GM12878 (cell line): ENCODE results near the gene SLMAP. TPM values are rescaled to one million over a fixed set of nuclear protein-coding genes. Genes with fewer than 3 reads are reported as not detected.

Experiments
- ATAC-seq: fragments of 200-7000 bp; cut with Tn5 transposase; 3 replicates; pipeline ENCODE4 v1.9.1; 2020; ENCODE audit warnings: mild to moderate bottlenecking, moderate library complexity
- BruUV-seq: library from RNA; stranded (reverse); fragments of 400-500 nt; replicated peaks from 2 replicates; lab custom pipeline; 2021; lab: Mats Ljungman, UMichigan
- CTCF ChIA-PET: fragments of 300-600 bp; sonication (Branson Sonifier 250); formaldehyde crosslinking; extraction: SDS; loops from one replicate; lab custom pipeline; 2021; ENCODE audit warnings: inconsistent platforms; lab: Yijun Ruan, JAX
- POLR2A ChIA-PET: fragments of 350-600 bp; formaldehyde crosslinking; extraction: SDS; loops from one replicate; lab custom pipeline; 2021; ENCODE audit warnings: inconsistent platforms; lab: Charles Lee
- RAD21 ChIA-PET: fragments of 300-600 bp; sonication (Branson Sonifier 250); formaldehyde crosslinking; loops from one replicate; lab custom pipeline; 2023; ENCODE audit warnings: antibody characterized with exemption; ENCODE audit not compliant: unreplicated experiment; lab: Charles Lee
- SMC1A ChIA-PET: fragments of 300-600 bp; sonication (Branson Sonifier 250); formaldehyde crosslinking; loops from one replicate; lab custom pipeline; 2023; ENCODE audit not compliant: unreplicated experiment, uncharacterized antibody; lab: Charles Lee
- DNase-seq: peaks from one replicate; pipeline ENCODE4 v3.0.0-alpha.2; 2011; ENCODE audit warnings: low read depth, low spot score
- FAIRE-seq: peaks from 3 replicates; lab custom pipeline; 2011; peaks lifted over from hg19 to GRCh38; lab: Jason Lieb, UNC
- H2AFZ ChIP-seq: 2 replicates; pipeline ENCODE4 v1.6.0; 2011; ENCODE audit warnings: low read depth, low read length, control low read depth; ENCODE audit not compliant: control insufficient read depth
- H3K27ac ChIP-seq: 2 replicates; pipeline ENCODE4 v1.5.1; 2011; ENCODE audit warnings: control low read depth; ENCODE audit not compliant: control insufficient read depth, insufficient read depth
- H3K27me3 ChIP-seq, 2 experiments: replicated peaks in 1 of 2; 2 replicates each; pipeline versions ENCODE4 v1.6.0 to v1.6.1; 2011; ENCODE audit warnings: low read length in 1 of 2; ENCODE audit not compliant: control insufficient read depth in 2 of 2, insufficient read depth in 2 of 2
- H3K36me3 ChIP-seq, 2 experiments: 2 replicates each; pipeline ENCODE4 v1.5.1; 2011; ENCODE audit warnings: low read length in 1 of 2; ENCODE audit not compliant: control insufficient read depth in 2 of 2, insufficient read depth in 2 of 2
- H3K4me1 ChIP-seq: 2 replicates; pipeline ENCODE4 v1.6.1; 2011; ENCODE audit warnings: mild to moderate bottlenecking, low read length, moderate library complexity, mixed read lengths; ENCODE audit not compliant: control insufficient read depth, insufficient read depth
- H3K4me2 ChIP-seq: 2 replicates; pipeline ENCODE4 v1.6.0; 2011; ENCODE audit warnings: control low read depth; ENCODE audit not compliant: control insufficient read depth, insufficient read depth
- H3K4me3 ChIP-seq: fragments of 200-600 bp; sonication (generic); 2 replicates; pipeline ENCODE4 v1.5.1; 2016
- H3K79me2 ChIP-seq: 2 replicates; pipeline ENCODE4 v1.6.0; 2011; ENCODE audit warnings: low read length; ENCODE audit not compliant: control insufficient read depth, insufficient read depth
- H3K9ac ChIP-seq: 2 replicates; pipeline ENCODE4 v1.8.0; 2011; ENCODE audit warnings: low read length, control low read depth, mixed read lengths; ENCODE audit not compliant: control insufficient read depth, insufficient read depth
- H3K9me3 ChIP-seq: replicated peaks from 3 replicates; pipeline ENCODE4 v1.5.1; 2011; ENCODE audit warnings: mild to moderate bottlenecking, low read length; ENCODE audit not compliant: control insufficient read depth, insufficient read depth
- H4K20me1 ChIP-seq: 2 replicates; pipeline ENCODE4 v1.6.0; 2011; ENCODE audit not compliant: control insufficient read depth, insufficient read depth
- EGR1 ChIP-seq, 2 experiments: IDR thresholded peaks; 1 replicate in 1 of 2; 2 replicates in 1 of 2; pipeline ENCODE4 v1.6.1; 2011 to 2012; ENCODE audit warnings: low read depth in 2 of 2, low read length in 2 of 2, borderline replicate concordance in 1 of 2, mild to moderate bottlenecking in 1 of 2, moderate library complexity in 1 of 2
- FOXK2 ChIP-seq: fragments of 450-650 bp; IDR thresholded peaks from 2 replicates; pipeline ENCODE4 v1.6.1; 2017; ENCODE audit warnings: mild to moderate bottlenecking, moderate library complexity
- HCFC1 ChIP-seq: fragments of 150-350 bp; IDR thresholded peaks from 2 replicates; pipeline ENCODE4 v1.6.1; 2014; ENCODE audit warnings: low read length
- IKZF2 ChIP-seq, 2 experiments: fragments of 450-650 bp; IDR thresholded peaks; 2 replicates each; pipeline ENCODE4 v1.6.1; 2017; ENCODE audit warnings: mild to moderate bottlenecking in 2 of 2, moderate library complexity in 2 of 2
- KLF5 ChIP-seq: fragments of 450-650 bp; IDR thresholded peaks from 2 replicates; pipeline ENCODE4 v1.6.1; 2014; ENCODE audit warnings: mild to moderate bottlenecking; ENCODE audit not compliant: partially characterized antibody
- MLLT1 ChIP-seq: fragments of 450-650 bp; IDR thresholded peaks from 2 replicates; pipeline ENCODE4 v1.6.1; 2016; ENCODE audit warnings: mild to moderate bottlenecking
- SPI1 ChIP-seq: IDR thresholded peaks from 2 replicates; pipeline ENCODE4 v1.6.1; 2011; ENCODE audit warnings: low read depth, mild to moderate bottlenecking, low read length, moderate library complexity, borderline replicate concordance; ENCODE audit not compliant: insufficient read depth
- TCF7 ChIP-seq: IDR thresholded peaks from 2 replicates; pipeline ENCODE4 v1.6.1; 2014; ENCODE audit warnings: antibody characterized with exemption, borderline replicate concordance
- WRNIP1 ChIP-seq: IDR thresholded peaks from 2 replicates; pipeline ENCODE4 v1.6.1; 2011; ENCODE audit warnings: low read depth, low read length, improper control_type of control experiment, borderline replicate concordance
- ZBED1 ChIP-seq: IDR thresholded peaks from 2 replicates; pipeline ENCODE4 v1.6.1; 2016; ENCODE audit warnings: borderline replicate concordance
- ZNF24 ChIP-seq: fragments of 450-650 bp; IDR thresholded peaks from 2 replicates; pipeline ENCODE4 v1.6.1; 2017; ENCODE audit warnings: antibody characterized with exemption, mild to moderate bottlenecking
- WGBS: methylation state at CpG from one replicate; pipeline ENCODE4 v1.1.6; 2016; ENCODE audit warnings: low lambda C conversion rate; ENCODE audit not compliant: insufficient replicate concordance, insufficient coverage; ENCODE audit errors: missing lambda C conversion rate; 5-methylcytosine and 5-hydroxymethylcytosine counted together
- in situ Hi-C: fragments of 300-500 bp; cut with MboI; formaldehyde crosslinking; loops from 9 replicates; pipeline ENCODE4 v1.14.3; 2018; ENCODE audit warnings: mixed read lengths
- intact Hi-C: fragments of 100-400 bp; cut with micrococcal nuclease; formaldehyde crosslinking; loops from one replicate; pipeline ENCODE4 v1.14.2; 2022; ENCODE audit not compliant: unreplicated experiment
- polyA plus RNA-seq, 11 experiments: library from polyadenylated mRNA; depleted of rRNA in 4 of 11; unstranded in 6 of 11; stranded (reverse) in 5 of 11; fragments of >200 nt; fragmentation: Nextera tagmentation in 4 of 11; fragmentation: Illumina TruSeq in 1 of 11; extraction: Ambion mirVana in 4 of 11; extraction: Trizol in 1 of 11; gene quantifications; 1 replicate in 1 of 11; 2 replicates in 10 of 11; pipeline versions ENCODE4 v1.2.1 to v1.2.3, GENCODE V29; 2011 to 2016; ENCODE audit warnings: inconsistent platforms in 2 of 11, missing spikeins in 2 of 11, low read depth in 1 of 11
- total RNA-seq, 4 experiments: library from RNA; depleted of rRNA in 3 of 4; stranded (reverse); fragments of >200 nt in 3 of 4; fragmentation: Illumina TruSeq in 1 of 4; extraction: Trizol in 1 of 4; gene quantifications; 2 replicates each; pipeline versions ENCODE4 v1.2.1 to v1.2.3, GENCODE V29; 2013 to 2021
- TF ChIP-seq, protein P1 (sequence below): fragments of 450-650 bp; conservative IDR thresholded peaks from 2 replicates; pipeline ENCODE4 v1.6.1; 2017; ENCODE audit warnings: mild to moderate bottlenecking, moderate library complexity

SLMAP gene
- total and polyA plus RNA-seq, 10 of the 15 experiments (the other 5 are each of a cell fraction or from before 2014, with no cell fraction given) = 8.3 to 43.8 (median 26.4) TPM

DNA sequence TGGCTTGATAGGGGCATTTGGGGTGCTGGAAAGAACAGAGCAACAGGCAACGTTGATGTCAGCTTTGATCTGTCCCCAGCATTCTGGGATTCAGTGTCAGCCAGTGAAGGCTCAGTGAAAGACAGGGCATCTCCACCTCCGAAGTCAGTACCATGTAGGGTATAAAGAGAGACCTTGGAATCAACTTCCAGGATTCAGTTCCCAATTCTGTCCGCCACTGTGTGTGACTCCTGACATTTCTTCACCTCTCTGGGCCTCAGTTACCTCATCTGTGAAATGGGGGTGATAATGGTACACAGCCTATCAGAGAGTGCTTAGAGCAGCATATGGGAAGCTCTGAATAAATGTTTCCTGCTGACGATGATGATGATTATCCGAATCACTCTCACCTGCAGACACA, 196.5 kb downstream of the SLMAP start:
- in situ Hi-C loops = no loop called here
- no peak overlapping the region for H3K4me3 ChIP-seq
- ChIA-PET POLR2A (no interaction called here), RAD21 (interaction anchor here (1.2 kb wide), 1 partner anchor 10 kb away, joined by 3 read pairs; no protein-coding TSS in a partner anchor), CTCF (interaction anchor here (1.0 to 2.1 kb wide), 3 partner anchors 9 to 10 kb away, joined by 3 to 7 read pairs (median 4); no protein-coding TSS in a partner anchor), SMC1A (interaction anchor here (0.5 to 1.8 kb wide), 3 partner anchors 10 to 786 kb away, joined by 3 to 8 read pairs (median 4); no protein-coding TSS in a partner anchor)
- H3K79me2 ChIP-seq = no peaks in the 10 kb centered on the region
- no peak overlapping the region for H3K9ac ChIP-seq
- 39% methylated on average over 5 of the region's 5 CpGs for WGBS
- H3K27ac ChIP-seq = no peak overlapping the region
- H3K4me1 ChIP-seq = no peaks in the 10 kb centered on the region
- H3K27me3 ChIP-seq = no peaks in the 10 kb centered on the region
- no peaks in the 10 kb centered on the region for H3K9me3 ChIP-seq
- BruUV-seq = no TSS peak
- H3K4me2 ChIP-seq = no peak overlapping the region
- intact Hi-C loops = no loop called here
- H4K20me1 ChIP-seq = no peaks in the 10 kb centered on the region
- H3K36me3 ChIP-seq = no peaks in the 10 kb centered on the region
- ATAC-seq (no peak), DNase-seq (no peak), FAIRE-seq (no peak)
- TF ChIP-seq WRNIP1 = no peak
- no peak for TF ChIP-seq EGR1 (IDR thresholded peaks at IDR 0.05; ENCODE audit: borderline replicate concordance in 1 of 2, low read depth in 2 of 2, low read length in 2 of 2)
- TF ChIP-seq TCF7 = no peak
- no peak for TF ChIP-seq SPI1
- TF ChIP-seq MLLT1 = no peak
- no peak for TF ChIP-seq ZBED1
- no peak for TF ChIP-seq IKZF2 (IDR thresholded peaks at IDR 0.05)
- TF ChIP-seq HCFC1 = no peak
- TF ChIP-seq, protein P1, sequence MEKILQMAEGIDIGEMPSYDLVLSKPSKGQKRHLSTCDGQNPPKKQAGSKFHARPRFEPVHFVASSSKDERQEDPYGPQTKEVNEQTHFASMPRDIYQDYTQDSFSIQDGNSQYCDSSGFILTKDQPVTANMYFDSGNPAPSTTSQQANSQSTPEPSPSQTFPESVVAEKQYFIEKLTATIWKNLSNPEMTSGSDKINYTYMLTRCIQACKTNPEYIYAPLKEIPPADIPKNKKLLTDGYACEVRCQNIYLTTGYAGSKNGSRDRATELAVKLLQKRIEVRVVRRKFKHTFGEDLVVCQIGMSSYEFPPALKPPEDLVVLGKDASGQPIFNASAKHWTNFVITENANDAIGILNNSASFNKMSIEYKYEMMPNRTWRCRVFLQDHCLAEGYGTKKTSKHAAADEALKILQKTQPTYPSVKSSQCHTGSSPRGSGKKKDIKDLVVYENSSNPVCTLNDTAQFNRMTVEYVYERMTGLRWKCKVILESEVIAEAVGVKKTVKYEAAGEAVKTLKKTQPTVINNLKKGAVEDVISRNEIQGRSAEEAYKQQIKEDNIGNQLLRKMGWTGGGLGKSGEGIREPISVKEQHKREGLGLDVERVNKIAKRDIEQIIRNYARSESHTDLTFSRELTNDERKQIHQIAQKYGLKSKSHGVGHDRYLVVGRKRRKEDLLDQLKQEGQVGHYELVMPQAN = no peak
- TF ChIP-seq FOXK2 = no peak
- no peak for TF ChIP-seq ZNF24
- TF ChIP-seq KLF5 = no peak
- no peak overlapping the region for H2AFZ ChIP-seq
